HCT116 (cell line): ENCODE measurements around the gene BIVM. TPM values are rescaled to one million over a fixed set of nuclear protein-coding genes. Genes with fewer than 3 reads are reported as not detected.

Experiments used
- ATAC-seq: fragments of 200-7000 bp; cut with Tn5 transposase; 2 replicates; pipeline ENCODE4 v1.9.1; 2020; ENCODE audit warnings: mild to moderate bottlenecking, moderate library complexity
- BruUV-seq: library from RNA; stranded (reverse); fragments of 400-500 nt; replicated peaks from 2 replicates; lab custom pipeline; 2021; lab: Mats Ljungman, UMichigan
- CTCF ChIA-PET: fragments of 300-600 bp; sonication (Branson Sonifier 250); formaldehyde crosslinking; loops from one replicate; lab custom pipeline; 2021; ENCODE audit warnings: antibody characterized with exemption; lab: Charles Lee
- POLR2A ChIA-PET: fragments of 300-600, 350-600 bp; sonication (Branson Sonifier 250); formaldehyde crosslinking; loops from one replicate; lab custom pipeline; 2021; ENCODE audit warnings: antibody characterized with exemption; lab: Charles Lee
- RAD21 ChIA-PET, 2 experiments: fragments of 300-600 bp; sonication (Branson Sonifier 250); formaldehyde crosslinking; loops; one replicate each; lab custom pipeline; 2023; ENCODE audit warnings: low total read pairs in 2 of 2; ENCODE audit not compliant: uncharacterized antibody in 2 of 2, unreplicated experiment in 2 of 2, low non-redundant PET in 1 of 2; lab: Charles Lee
- DNase-seq: peaks from one replicate; pipeline ENCODE4 v3.0.0-alpha.2; 2010; ENCODE audit warnings: low read depth, low spot score
- H2AFZ ChIP-seq: fragments of 200-600 bp; shearing (Covaris generic), sonication (generic); 2 replicates; pipeline ENCODE4 v1.6.1; 2017; ENCODE audit warnings: low read depth, mixed run types, mixed read lengths, antibody characterized with exemption, low read length; ENCODE audit not compliant: poor library complexity, severe bottlenecking
- H3K27ac ChIP-seq: 2 replicates; pipeline ENCODE4 v1.5.1; 2012; ENCODE audit warnings: low read depth, low read length
- H3K27me3 ChIP-seq: fragments of 200-600 bp; sonication (generic); 2 replicates; pipeline ENCODE4 v1.6.1; 2016; ENCODE audit warnings: mixed run types, low read length, mixed read lengths; ENCODE audit not compliant: insufficient read depth
- H3K36me3 ChIP-seq, 2 experiments: fragments of 200-500 bp in 1 of 2; fragments of 200-600 bp in 1 of 2; sonication (Bioruptor generic) in 1 of 2; sonication (generic) in 1 of 2; 2 replicates each; pipeline versions ENCODE4 v1.5.1 to v1.6.1; 2014 to 2016; ENCODE audit warnings: low read length in 2 of 2, inconsistent platforms in 1 of 2, mixed read lengths in 1 of 2, mixed run types in 1 of 2; ENCODE audit not compliant: insufficient read depth in 2 of 2, control insufficient read depth in 1 of 2
- H3K4me1 ChIP-seq, 2 experiments: fragments of 200-600 bp in 1 of 2; sonication (generic) in 1 of 2; 2 replicates each; pipeline versions ENCODE4 v1.5.1 to v1.6.1; 2012 to 2017; ENCODE audit warnings: low read length in 2 of 2, inconsistent platforms in 1 of 2, mild to moderate bottlenecking in 1 of 2, mixed read lengths in 1 of 2, mixed run types in 1 of 2, moderate library complexity in 1 of 2; ENCODE audit not compliant: insufficient read depth in 2 of 2, control insufficient read depth in 1 of 2
- H3K4me2 ChIP-seq: fragments of 200-600 bp; sonication (generic); 2 replicates; pipeline ENCODE4 v1.6.1; 2017; ENCODE audit warnings: mixed run types, low read length, mixed read lengths
- H3K4me3 ChIP-seq, 2 experiments: fragments of 200-600 bp in 1 of 2; sonication (generic) in 1 of 2; replicated peaks in 1 of 2; 2 replicates each; pipeline ENCODE4 v1.5.1; 2011 to 2016; ENCODE audit warnings: low read length in 2 of 2, control low read depth in 1 of 2, low read depth in 1 of 2, mild to moderate bottlenecking in 1 of 2, mixed read lengths in 1 of 2, mixed run types in 1 of 2
- H3K79me2 ChIP-seq: fragments of 200-600 bp; sonication (generic); 2 replicates; pipeline ENCODE4 v1.6.1; 2017; ENCODE audit warnings: mild to moderate bottlenecking, mixed run types, low read length, moderate library complexity, mixed read lengths; ENCODE audit not compliant: insufficient read depth
- H3K9ac ChIP-seq: fragments of 200-600 bp; sonication (generic); 2 replicates; pipeline ENCODE4 v1.6.1; 2016; ENCODE audit warnings: low read length, mixed read lengths
- H3K9me2 ChIP-seq: fragments of 200-600 bp; sonication (generic), shearing (Covaris generic); 2 replicates; pipeline ENCODE4 v1.6.1; 2017; ENCODE audit warnings: mixed run types, mild to moderate bottlenecking, moderate library complexity; ENCODE audit not compliant: insufficient read depth
- H3K9me3 ChIP-seq, 2 experiments: fragments of 200-500 bp in 1 of 2; fragments of 200-600 bp in 1 of 2; sonication (Bioruptor generic) in 1 of 2; sonication (generic) in 1 of 2; 2 replicates each; pipeline ENCODE4 v1.6.1; 2014 to 2017; ENCODE audit warnings: low read length in 2 of 2, mixed read lengths in 2 of 2, inconsistent platforms in 1 of 2, low read depth in 1 of 2, mild to moderate bottlenecking in 1 of 2, mixed run types in 1 of 2, moderate library complexity in 1 of 2; ENCODE audit not compliant: control insufficient read depth in 1 of 2, insufficient read depth in 1 of 2
- H4K20me1 ChIP-seq: fragments of 200-600 bp; sonication (generic), shearing (Covaris generic); 2 replicates; pipeline ENCODE4 v1.6.1; 2017; ENCODE audit warnings: mixed run types, mild to moderate bottlenecking, moderate library complexity; ENCODE audit not compliant: insufficient read depth
- CBX3 ChIP-seq: IDR thresholded peaks from 2 replicates; pipeline ENCODE4 v1.6.1; 2012; ENCODE audit warnings: low read depth
- EGR1 ChIP-seq: IDR thresholded peaks from 2 replicates; pipeline ENCODE4 v1.6.1; 2012; ENCODE audit warnings: low read depth
- ELF1 ChIP-seq: IDR thresholded peaks from 2 replicates; pipeline ENCODE4 v1.6.1; 2012; ENCODE audit warnings: low read depth, borderline replicate concordance
- EZH2 ChIP-seq: fragments of 200-600 bp; sonication (generic); IDR thresholded peaks from 2 replicates; pipeline ENCODE4 v1.6.1; 2017; ENCODE audit warnings: antibody characterized with exemption, mixed run types
- FOSL1 ChIP-seq: IDR thresholded peaks from 2 replicates; pipeline ENCODE4 v1.6.1; 2012; ENCODE audit warnings: low read depth
- JUND ChIP-seq: IDR thresholded peaks from 2 replicates; pipeline ENCODE4 v1.6.1; 2012
- POLR2A ChIP-seq: IDR thresholded peaks from 2 replicates; pipeline ENCODE4 v1.7.0; 2011; ENCODE audit warnings: borderline replicate concordance; ENCODE audit not compliant: insufficient read depth, insufficient read length; ENCODE audit errors: extremely low read depth
- POLR2AphosphoS5 ChIP-seq: IDR thresholded peaks from 2 replicates; pipeline ENCODE4 v1.6.1; 2011; ENCODE audit warnings: mild to moderate bottlenecking, low read depth, low read length, moderate library complexity
- RAD21 ChIP-seq: IDR thresholded peaks from 2 replicates; pipeline ENCODE4 v1.6.1; 2012; ENCODE audit warnings: low read depth, mild to moderate bottlenecking
- SP1 ChIP-seq: IDR thresholded peaks from 2 replicates; pipeline ENCODE4 v1.6.1; 2012; ENCODE audit warnings: low read depth
- SRF ChIP-seq: IDR thresholded peaks from 2 replicates; pipeline ENCODE4 v1.6.1; 2012; ENCODE audit warnings: low read depth
- TCF7L2 ChIP-seq: IDR thresholded peaks from 2 replicates; pipeline ENCODE4 v1.7.0; 2011; ENCODE audit warnings: borderline replicate concordance, inconsistent platforms; ENCODE audit not compliant: insufficient read depth, insufficient read length; ENCODE audit errors: extremely low read depth
- YY1 ChIP-seq: IDR thresholded peaks from 2 replicates; pipeline ENCODE4 v1.6.1; 2011; ENCODE audit warnings: low read length, low read depth, moderate library complexity, mild to moderate bottlenecking; ENCODE audit not compliant: insufficient replicate concordance; ENCODE audit errors: extremely low read depth
- intact Hi-C: fragments of 100-400 bp; cut with micrococcal nuclease; formaldehyde crosslinking; loops from 2 replicates; pipeline ENCODE4 v1.10.0; 2022
- total RNA-seq: library from RNA; stranded (reverse); gene quantifications from one replicate; pipeline ENCODE4 v1.2.1, GENCODE V29; 2021; ENCODE audit not compliant: unreplicated experiment
- TF ChIP-seq, protein P1 (sequence below): IDR thresholded peaks from 2 replicates; pipeline ENCODE4 v1.6.1; 2012; ENCODE audit warnings: low read depth
- TF ChIP-seq, protein P2 (sequence below), 3 experiments: fragments of 200-600 bp in 1 of 3; sonication (generic) in 1 of 3; IDR thresholded peaks in 2 of 3; conservative IDR thresholded peaks in 1 of 3; 2 replicates each; pipeline ENCODE4 v1.5.1; 2012 to 2017; ENCODE audit warnings: low read depth in 2 of 3, low read length in 2 of 3, antibody characterized with exemption in 1 of 3, borderline replicate concordance in 1 of 3, control low read depth in 1 of 3, mild to moderate bottlenecking in 1 of 3, mixed read lengths in 1 of 3, mixed run types in 1 of 3, moderate library complexity in 1 of 3; ENCODE audit not compliant: insufficient read depth in 1 of 3
- TF ChIP-seq, protein P3 (sequence below): IDR thresholded peaks from 2 replicates; pipeline ENCODE4 v1.6.1; 2011; ENCODE audit warnings: mild to moderate bottlenecking, low read length, moderate library complexity; ENCODE audit not compliant: insufficient replicate concordance; ENCODE audit errors: extremely low read depth
- TF ChIP-seq, protein P4 (sequence below): IDR thresholded peaks from 2 replicates; pipeline ENCODE4 v1.6.1; 2012

The BIVM gene
- total RNA-seq, 1 experiment from 2014 or later: 11.3 TPM

DNA sequence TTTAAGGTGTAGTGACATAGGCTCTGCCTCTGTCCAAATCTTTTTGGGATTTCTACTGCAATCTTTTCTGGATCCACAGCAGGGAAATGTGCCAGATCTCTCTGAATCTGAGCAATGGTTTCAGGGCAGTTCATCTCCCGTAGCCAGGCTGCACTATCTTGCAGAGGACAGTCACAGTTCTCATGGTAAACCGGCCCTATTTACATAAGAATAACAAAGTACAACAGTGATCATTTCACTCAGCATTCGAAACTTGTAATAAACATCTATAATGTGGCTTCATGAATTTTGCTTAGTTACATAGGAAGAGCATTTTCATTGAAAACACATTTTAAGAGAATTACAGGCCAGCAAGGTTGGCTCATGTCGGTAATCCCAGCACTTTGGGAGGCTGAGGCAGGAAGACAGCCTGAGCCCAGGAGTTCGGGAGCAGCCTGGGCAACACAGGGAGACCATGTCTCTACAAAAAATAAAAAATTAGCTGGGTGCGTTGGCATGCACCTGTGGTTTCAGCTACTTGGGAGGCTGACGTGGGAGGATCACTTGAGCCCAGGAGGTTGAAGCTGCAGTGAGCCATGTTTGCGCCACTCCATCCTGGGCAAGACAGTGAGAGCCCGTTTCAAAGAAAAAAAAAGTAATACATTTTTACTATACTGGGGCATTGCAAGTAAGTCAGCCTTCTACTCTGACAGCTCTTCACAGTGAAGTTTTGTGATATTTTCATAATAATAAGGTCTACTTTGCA, 5.1 kb upstream of the BIVM start:
- H3K9me3 ChIP-seq: no peaks in the 10 kb centered on the region
- no peak overlapping the region for H3K4me2 ChIP-seq
- no peaks in the 10 kb centered on the region for H3K27me3 ChIP-seq

More for the DNA sequence above, 5.1 kb upstream of the BIVM start:
- Histone ChIP-seq H3K79me2 (no peaks in the 10 kb centered on the region), H3K36me3 (peaks cover 0 to 2% of the 10 kb centered on the region in 2 experiments; a peak in 1 of 4 replicates), H3K27ac (no peak overlapping the region), H3K4me1 (peaks cover 6% of the 10 kb centered on the region in 2 experiments), H2AFZ (no peak overlapping the region), H3K9me2 (no peaks in the 10 kb centered on the region), H4K20me1 (no peaks in the 10 kb centered on the region), H3K4me3 (no peak overlapping the region), H3K9ac (no peak overlapping the region)
- no peak for TF ChIP-seq YY1
- TF ChIP-seq POLR2AphosphoS5: no peak
- no peak for TF ChIP-seq SRF
- TF ChIP-seq, protein P1, sequence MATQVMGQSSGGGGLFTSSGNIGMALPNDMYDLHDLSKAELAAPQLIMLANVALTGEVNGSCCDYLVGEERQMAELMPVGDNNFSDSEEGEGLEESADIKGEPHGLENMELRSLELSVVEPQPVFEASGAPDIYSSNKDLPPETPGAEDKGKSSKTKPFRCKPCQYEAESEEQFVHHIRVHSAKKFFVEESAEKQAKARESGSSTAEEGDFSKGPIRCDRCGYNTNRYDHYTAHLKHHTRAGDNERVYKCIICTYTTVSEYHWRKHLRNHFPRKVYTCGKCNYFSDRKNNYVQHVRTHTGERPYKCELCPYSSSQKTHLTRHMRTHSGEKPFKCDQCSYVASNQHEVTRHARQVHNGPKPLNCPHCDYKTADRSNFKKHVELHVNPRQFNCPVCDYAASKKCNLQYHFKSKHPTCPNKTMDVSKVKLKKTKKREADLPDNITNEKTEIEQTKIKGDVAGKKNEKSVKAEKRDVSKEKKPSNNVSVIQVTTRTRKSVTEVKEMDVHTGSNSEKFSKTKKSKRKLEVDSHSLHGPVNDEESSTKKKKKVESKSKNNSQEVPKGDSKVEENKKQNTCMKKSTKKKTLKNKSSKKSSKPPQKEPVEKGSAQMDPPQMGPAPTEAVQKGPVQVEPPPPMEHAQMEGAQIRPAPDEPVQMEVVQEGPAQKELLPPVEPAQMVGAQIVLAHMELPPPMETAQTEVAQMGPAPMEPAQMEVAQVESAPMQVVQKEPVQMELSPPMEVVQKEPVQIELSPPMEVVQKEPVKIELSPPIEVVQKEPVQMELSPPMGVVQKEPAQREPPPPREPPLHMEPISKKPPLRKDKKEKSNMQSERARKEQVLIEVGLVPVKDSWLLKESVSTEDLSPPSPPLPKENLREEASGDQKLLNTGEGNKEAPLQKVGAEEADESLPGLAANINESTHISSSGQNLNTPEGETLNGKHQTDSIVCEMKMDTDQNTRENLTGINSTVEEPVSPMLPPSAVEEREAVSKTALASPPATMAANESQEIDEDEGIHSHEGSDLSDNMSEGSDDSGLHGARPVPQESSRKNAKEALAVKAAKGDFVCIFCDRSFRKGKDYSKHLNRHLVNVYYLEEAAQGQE: no peak
- TF ChIP-seq POLR2A: no peak
- no peak for TF ChIP-seq EGR1
- TF ChIP-seq RAD21: no peak
- no peak for TF ChIP-seq CBX3
- TF ChIP-seq, protein P2, sequence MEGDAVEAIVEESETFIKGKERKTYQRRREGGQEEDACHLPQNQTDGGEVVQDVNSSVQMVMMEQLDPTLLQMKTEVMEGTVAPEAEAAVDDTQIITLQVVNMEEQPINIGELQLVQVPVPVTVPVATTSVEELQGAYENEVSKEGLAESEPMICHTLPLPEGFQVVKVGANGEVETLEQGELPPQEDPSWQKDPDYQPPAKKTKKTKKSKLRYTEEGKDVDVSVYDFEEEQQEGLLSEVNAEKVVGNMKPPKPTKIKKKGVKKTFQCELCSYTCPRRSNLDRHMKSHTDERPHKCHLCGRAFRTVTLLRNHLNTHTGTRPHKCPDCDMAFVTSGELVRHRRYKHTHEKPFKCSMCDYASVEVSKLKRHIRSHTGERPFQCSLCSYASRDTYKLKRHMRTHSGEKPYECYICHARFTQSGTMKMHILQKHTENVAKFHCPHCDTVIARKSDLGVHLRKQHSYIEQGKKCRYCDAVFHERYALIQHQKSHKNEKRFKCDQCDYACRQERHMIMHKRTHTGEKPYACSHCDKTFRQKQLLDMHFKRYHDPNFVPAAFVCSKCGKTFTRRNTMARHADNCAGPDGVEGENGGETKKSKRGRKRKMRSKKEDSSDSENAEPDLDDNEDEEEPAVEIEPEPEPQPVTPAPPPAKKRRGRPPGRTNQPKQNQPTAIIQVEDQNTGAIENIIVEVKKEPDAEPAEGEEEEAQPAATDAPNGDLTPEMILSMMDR (IDR thresholded peaks at IDR 0.05 in 2 of 3, conservative IDR thresholded peaks at IDR 0.05 in 1 of 3; ENCODE audit: borderline replicate concordance in 1 of 3, insufficient read depth in 1 of 3, low read depth in 2 of 3, low read length in 2 of 3): no peak
- TF ChIP-seq, protein P3, sequence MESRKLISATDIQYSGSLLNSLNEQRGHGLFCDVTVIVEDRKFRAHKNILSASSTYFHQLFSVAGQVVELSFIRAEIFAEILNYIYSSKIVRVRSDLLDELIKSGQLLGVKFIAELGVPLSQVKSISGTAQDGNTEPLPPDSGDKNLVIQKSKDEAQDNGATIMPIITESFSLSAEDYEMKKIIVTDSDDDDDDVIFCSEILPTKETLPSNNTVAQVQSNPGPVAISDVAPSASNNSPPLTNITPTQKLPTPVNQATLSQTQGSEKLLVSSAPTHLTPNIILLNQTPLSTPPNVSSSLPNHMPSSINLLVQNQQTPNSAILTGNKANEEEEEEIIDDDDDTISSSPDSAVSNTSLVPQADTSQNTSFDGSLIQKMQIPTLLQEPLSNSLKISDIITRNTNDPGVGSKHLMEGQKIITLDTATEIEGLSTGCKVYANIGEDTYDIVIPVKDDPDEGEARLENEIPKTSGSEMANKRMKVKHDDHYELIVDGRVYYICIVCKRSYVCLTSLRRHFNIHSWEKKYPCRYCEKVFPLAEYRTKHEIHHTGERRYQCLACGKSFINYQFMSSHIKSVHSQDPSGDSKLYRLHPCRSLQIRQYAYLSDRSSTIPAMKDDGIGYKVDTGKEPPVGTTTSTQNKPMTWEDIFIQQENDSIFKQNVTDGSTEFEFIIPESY: no peak
- TF ChIP-seq, protein P4, sequence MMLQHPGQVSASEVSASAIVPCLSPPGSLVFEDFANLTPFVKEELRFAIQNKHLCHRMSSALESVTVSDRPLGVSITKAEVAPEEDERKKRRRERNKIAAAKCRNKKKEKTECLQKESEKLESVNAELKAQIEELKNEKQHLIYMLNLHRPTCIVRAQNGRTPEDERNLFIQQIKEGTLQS: no peak
- no peak for TF ChIP-seq EZH2
- TF ChIP-seq SP1: no peak
- TF ChIP-seq ELF1: no peak
- no peak for TF ChIP-seq FOSL1
- TF ChIP-seq JUND: no peak
- no peak for TF ChIP-seq TCF7L2
- no peak for ATAC-seq
- intact Hi-C loops: no loop called here
- no TSS peak for BruUV-seq
- no peak for DNase-seq
- ChIA-PET RAD21 (no interaction called here), CTCF (no interaction called here), POLR2A (no interaction called here)
